T-helper 1 cell (primary cell): ENCODE measurements around the gene KIF3C.
"Not testable (repeated sequence)": the region's sequence is repeated elsewhere in the genome, so short reads cannot be mapped to it uniquely, and the experiment has no call there.

Experiments
- DNase-seq, 5 donors: peaks; one replicate each; pipeline ENCODE4 v3.0.0-alpha.2; 2012 to 2020

KIF3C gene

GRCh38 chr2:25915411-25915810, 66.9 kb downstream of the KIF3C start:
- DNase-seq, result not testable (repeated sequence)

- not testable (repeated sequence) for DNase-seq
Observed at GRCh38 chr2:25913696-25913973, 68.7 kb downstream of the KIF3C start.

- DNase-seq, result no peak
Observed at GRCh38 chr2:25912851-25913695, 69.2 kb downstream of the KIF3C start.

GRCh38 chr2:25909574-25909973, 72.7 kb downstream of the KIF3C start:
- DNase-seq, result not testable (repeated sequence)

GRCh38 chr2:25905126-25905525, 77.2 kb downstream of the KIF3C start:
- no peak for DNase-seq

- DNase-seq, result no peak
Observed at GRCh38 chr2:25903216-25903776, 79.0 kb downstream of the KIF3C start.

- no peak for DNase-seq
Observed at GRCh38 chr2:25899404-25899970, 82.8 kb downstream of the KIF3C start.

- DNase-seq, result no peak
Observed at GRCh38 chr2:25897506-25897905, 84.8 kb downstream of the KIF3C start.

- not testable (repeated sequence) for DNase-seq
Observed at GRCh38 chr2:25896308-25896707, 86.0 kb downstream of the KIF3C start.

- DNase-seq, result no peak
Observed at GRCh38 chr2:25895610-25896009, 86.7 kb downstream of the KIF3C start.

GRCh38 chr2:25895018-25895417, 87.3 kb downstream of the KIF3C start:
- DNase-seq, result no peak

GRCh38 chr2:25894135-25894830, 88.0 kb downstream of the KIF3C start:
- DNase-seq, result no peak

GRCh38 chr2:25891672-25892071, 90.6 kb downstream of the KIF3C start:
- DNase-seq, result no peak

GRCh38 chr2:25887624-25888242, 94.6 kb downstream of the KIF3C start:
- no peak for DNase-seq

- DNase-seq, result no peak
Observed at GRCh38 chr2:25885933-25886332, 96.4 kb downstream of the KIF3C start.

- DNase-seq, result no peak
Observed at GRCh38 chr2:25881764-25882163, 100.5 kb downstream of the KIF3C start.

GRCh38 chr2:25879133-25879730, 103.1 kb downstream of the KIF3C start:
- no peak for DNase-seq

- peak; percentile 94 to 99 (median 97) for DNase-seq
Observed at GRCh38 chr2:25878361-25879132, 103.8 kb downstream of the KIF3C start, which contains the start of gene ASXL2. TSS of gene ASXL2 (minus strand) at chr2:25878487. CDS start at chr2:25878222, 265 bp downstream.

- DNase-seq, result peak; percentile 20 to 70 (median 50)
Observed at GRCh38 chr2:25877431-25878360, 104.6 kb downstream of the KIF3C start.
